GM04503 (cell line): ENCODE measurements around the gene PTPN7.
A peak's percentile ranks its signal among the peaks of the same experiment; 100 is the strongest.
"Not testable (repeated sequence)": the region's sequence is repeated elsewhere in the genome, so short reads cannot be mapped to it uniquely, and the experiment has no call there.

ENCODE experiments used
- DNase-seq: peaks from one replicate; pipeline ENCODE4 v3.0.0-alpha.2; 2012; ENCODE audit warnings: low read depth

PTPN7 gene

DNA sequence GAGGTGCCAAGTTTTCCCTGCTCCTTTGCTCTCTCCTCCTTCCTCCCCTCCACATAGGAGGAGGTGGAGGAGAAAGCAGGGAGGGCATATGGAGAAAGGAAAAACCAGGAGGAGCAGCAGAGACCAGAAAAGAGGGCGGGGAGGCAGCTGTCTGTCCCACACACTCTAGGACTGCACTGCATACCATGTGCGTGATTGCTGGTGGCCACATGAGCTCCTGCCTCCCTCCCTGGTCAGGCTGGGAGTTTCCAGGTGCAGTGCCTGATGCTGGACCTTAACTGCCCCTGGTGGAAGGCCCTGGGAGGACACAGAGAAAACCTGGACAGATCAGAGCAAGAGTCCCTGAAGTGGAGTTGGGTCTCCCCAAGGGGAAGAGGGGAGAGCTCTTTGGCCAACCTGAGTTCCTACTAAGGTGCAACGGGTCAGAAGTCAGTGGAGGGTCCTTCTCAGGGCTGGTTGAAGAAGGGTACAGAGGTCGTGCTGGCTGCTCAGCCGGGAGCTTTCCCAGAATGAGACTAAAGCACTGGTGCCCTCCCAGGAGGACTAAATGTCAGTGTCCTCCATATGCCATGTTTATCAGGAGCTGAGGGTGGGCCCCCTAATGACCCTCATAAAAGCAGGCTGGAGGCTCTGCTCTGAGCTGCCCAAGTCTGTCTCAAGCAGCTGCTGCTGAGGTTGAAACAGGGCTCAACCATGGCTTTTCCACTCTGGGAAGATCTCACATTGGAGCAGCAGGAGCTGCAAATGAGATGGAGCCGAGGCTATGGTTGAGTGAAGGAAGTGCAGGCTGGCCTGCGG, 29.7 kb upstream of the PTPN7 start:
- DNase-seq: no peak

- DNase-seq: no peak
Observed at GRCh38 chr1:202189001-202189790, 28.8 kb upstream of the PTPN7 start.

- no peak for DNase-seq
Observed at GRCh38 chr1:202187697-202188407, 27.4 kb upstream of the PTPN7 start.

- DNase-seq: no peak
Observed at GRCh38 chr1:202187041-202187671, 26.8 kb upstream of the PTPN7 start.

DNA sequence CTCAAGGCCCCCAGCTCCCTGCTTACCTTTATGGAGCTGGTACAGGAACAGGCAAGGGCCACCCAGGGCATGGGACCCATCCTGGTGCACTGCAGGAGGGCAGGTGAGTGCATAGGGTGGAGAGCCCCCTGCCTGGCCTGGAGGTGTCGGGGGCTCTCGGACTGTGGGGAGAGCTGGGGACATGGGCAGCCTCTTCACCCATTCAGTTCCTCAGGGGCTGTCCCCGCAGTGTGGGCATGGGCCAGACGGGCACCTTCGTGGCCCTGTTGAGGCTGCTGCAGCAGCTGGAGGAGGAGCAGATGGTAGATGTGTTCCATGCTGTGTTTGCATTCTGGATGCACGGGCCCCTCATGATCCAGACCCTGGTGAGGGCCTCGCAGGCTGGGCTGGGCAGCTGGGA, 25.9 kb upstream of the PTPN7 start:
- DNase-seq: no peak

DNA sequence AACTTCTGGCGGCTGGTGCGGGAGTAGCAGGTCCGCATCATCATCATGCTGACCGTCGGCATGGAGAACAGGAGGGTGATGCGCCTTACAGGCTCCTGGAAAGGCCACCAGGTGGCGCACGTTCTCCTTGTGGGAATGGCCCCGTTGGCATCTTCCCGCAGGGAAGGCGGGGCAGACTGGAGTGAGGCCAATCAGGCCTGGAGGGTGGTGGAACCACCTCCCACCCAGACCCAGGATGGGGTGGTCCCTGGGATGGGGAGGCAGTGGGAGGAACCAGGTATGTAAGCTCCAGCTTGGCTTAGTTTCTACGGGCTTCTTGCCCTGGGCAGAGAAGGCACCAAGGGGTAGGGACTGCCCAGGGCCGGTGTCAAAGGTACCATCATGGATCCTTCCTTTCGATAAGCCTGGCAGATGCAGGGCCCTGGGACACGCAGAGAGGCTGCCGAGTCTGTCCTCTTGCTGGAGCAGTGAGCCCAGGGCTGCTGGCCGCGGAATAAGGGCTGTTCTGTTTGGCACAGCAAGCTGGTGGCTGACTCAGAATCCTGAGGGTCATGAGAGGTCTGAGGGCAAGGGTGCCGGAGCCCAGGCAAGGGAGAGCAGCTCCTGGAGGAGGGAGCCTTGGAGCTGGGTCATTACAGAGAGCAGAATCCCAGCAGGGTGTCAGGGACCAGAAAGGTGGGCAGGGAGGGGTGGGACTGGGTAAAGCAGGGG, 24.5 kb upstream of the PTPN7 start:
- peak; percentile 25 for DNase-seq

DNA sequence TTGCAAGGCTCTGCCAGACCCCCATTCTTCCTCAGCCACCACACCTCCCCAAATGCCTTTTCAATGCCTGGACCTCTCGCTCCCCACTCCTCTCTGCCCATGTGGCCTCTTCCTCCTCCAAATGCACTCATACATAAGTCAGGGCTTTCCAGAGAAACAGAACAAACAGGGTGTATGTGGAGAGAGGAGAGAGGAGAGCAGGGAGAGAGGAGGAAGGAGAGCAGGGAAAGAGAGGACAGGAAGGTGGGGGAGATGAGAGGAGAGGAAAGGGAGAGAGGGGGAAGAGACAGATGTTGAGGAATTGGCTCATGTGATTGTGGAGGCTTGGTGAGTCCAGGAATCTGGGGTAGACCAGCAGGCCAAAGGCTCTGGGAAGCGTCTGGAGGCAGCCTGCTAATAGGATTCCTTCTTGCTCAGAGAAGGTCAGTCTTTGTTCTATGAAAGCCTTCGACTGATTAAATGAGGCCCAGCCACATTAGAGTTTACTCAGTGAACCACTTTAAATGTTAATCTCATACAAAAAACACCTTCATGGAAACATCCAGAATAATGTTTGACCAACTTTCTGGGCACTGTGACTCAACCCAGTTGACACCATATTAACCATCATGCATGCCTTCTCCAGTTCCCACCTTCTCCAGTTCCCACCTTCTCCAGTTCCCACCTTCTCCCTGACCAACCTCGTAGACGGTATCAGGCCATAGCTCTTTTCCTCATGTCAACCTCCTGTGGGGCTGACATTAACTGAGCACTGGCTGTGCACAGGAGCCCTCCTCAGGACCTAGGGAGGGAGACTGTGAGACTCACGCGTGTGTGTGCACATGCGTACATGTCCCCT, 21.9 kb upstream of the PTPN7 start:
- no peak for DNase-seq

GRCh38 chr1:202181586-202181985, 21.2 kb upstream of the PTPN7 start:
- no peak for DNase-seq

- DNase-seq: not testable (repeated sequence)
Observed at GRCh38 chr1:202180751-202181139, 20.3 kb upstream of the PTPN7 start.

- DNase-seq: no peak
Observed at GRCh38 chr1:202179828-202180750, 19.7 kb upstream of the PTPN7 start.

DNA sequence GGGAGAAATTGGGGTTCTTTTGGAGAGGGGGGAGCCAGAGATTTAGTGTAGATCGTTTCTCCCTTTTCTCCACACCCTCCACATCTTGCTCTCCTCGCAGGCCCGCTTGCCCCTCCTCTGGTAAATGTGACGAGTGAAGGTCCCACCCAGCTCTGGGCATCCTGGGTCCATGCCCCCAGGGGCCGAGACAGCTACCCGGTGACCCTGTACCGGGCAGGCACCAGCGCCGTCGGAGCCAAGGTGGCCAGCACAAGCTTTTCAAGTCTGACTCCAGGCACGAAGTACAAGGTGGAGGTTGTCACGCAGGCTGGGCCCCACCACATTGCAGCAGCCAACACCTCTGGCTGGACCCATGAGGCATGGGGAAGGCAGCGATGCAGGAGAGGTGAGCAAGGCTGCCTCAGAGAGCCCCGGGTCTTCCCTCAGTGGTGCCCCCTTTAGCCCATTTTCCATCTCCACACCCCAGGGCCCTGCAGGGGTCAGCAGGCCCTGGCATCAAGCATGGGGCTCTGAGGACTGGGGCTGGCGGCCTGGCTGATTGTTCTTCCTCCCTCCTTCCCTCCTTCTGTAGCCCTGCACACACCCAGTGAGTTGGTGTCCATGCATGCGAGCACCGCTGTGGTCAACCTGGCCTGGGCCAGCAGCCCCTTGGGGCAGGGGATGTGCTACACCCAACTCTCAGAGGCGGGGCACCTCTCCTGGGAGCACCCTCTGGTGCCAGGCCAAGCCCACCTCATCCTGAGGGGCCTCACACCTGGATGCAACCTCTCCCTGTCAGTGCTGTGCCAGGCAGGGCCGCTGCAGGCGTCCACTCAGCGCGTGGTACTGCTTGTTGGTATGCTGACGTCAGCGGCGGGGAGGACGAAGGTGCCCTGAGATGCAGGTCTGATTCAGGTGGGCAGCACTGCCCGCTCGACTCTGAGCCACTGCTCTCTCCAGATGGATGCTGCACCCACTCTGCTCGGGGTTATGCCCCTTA, 16.8 kb upstream of the PTPN7 start:
- DNase-seq: no peak

DNA sequence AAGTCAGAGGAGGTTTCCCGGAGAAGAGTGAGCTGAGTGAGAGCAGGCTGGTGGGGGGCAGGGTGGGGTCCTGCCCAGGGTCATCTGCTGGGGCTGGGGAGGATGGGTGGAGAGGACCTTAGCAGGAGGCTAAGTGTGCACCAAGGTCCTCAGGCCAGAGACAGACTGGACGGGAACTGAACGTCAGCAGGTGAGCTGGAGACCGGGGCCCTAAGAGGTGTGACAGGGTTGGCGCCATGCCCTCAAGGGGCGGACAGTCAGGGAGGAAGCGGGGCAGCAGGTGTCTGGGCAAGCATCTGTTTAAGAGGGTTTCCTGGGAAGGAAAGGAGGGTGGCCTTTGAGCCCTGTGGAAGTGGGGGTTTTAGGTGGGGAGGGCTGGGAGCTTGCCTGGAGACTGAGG, 13.6 kb upstream of the PTPN7 start:
- no peak for DNase-seq

DNA sequence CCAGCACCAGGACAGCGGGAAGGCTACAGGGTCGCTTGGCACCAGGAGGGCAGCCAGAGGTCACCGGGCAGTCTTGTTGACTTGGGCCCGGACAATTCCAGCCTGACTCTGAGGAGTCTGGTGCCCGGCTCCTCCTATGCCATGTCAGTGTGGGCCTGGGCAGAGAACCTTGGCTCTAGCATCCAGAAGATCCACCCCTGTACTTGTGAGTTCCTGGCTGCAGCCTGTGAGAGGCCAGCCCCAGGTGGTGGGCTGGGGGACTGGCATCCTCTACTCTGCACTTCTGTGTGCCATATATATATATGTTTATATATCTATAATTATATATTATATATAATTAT, 11.6 kb upstream of the PTPN7 start:
- DNase-seq: no peak

DNA sequence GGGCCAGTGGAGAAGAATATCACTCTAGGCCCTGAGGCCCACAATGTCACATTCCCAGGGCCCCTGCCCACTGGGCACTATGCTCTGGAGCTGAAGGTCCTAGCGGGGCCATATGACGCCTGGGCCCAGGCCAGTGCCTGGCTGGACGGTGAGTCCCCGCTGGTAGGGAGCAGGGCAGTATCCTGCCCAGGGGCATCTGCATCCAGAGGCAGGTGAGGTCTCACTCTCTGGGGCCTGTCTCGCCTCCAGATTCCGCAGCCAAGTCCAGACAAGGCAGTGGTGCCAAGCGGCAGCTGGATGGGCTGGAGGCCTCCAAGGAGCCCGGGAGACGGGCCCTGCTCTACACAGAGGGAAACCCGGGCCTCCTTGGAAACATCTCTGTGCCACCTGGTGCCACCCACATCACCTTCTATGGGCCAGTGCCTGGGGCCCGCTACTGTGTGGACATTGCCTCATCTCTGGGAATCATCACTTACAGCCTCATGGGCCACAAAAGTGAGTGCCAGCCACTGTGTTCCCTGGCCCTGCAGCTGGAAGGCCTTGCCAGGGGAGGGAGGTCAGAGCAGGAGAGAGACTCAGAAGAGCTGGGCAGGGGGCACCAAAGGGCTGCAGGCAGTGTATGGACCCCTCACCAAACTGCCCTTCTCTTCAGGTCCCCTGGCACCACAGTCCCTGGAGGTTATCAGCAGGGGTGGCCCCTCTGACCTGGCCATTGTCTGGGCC, 11.1 kb upstream of the PTPN7 start:
- no peak for DNase-seq

GRCh38 chr1:202170726-202171125, 10.3 kb upstream of the PTPN7 start:
- no peak for DNase-seq

DNA sequence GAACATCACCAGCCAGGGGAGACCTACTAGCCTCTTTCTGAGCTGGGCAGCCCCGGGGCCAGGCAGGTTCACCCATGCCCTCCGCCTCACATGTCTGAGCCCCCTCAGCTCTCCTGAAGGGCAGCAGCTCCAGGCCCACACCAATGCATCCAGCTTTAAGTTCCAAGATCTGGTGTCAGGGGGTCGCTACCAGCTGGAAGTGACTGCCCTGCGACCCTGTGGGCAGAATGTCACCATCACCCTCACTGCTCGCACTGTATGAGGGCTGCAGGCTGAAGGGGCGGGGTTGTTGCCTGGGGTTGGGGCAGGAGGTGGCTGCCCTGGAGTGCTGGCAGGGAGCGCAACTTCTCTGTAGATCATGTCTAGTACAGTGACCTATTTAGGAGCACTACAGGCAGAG, 8.5 kb upstream of the PTPN7 start:
- DNase-seq: no peak

DNA sequence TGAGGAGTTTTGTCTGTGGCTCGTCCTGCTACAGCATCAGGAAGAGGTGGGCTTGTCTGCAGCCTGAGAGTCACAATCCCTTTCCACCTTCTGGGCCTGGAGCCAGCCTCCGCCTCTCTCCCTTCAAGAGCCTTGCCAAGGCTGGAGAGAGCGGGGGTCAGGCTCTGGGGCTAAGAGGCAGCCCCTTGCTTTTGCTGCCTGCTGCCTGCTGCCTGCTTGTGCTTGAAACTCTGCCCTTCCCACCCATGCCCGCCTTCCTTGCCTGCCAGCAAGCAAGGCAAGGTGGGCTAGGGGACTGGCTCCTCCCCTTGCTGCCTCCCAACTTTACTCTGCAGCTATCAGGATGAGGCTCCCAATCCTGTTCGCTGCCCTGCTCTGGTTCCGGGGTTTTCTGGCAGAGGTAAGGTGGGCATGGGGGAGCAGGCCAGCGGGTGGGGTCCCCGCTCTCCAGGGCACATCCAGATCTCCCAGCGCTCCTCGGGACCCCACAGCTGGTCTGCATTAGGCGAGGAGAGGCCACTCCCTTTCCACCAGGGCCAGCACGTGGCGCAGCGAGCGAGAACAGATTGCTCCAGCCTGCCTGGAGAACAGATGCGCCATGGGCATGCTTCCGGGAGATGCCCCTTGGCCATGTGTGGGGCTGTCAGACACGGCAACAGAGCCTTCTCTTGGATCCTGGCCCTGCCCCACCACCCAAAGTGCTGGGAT, 7.5 kb upstream of the PTPN7 start:
- DNase-seq: no peak
